Transverse colon (tissue), 4 donors: ENCODE data around the gene DBNDD1. TPM values are rescaled to one million over a fixed set of nuclear protein-coding genes. Genes with fewer than 3 reads are reported as not detected.

Source experiments
- DNase-seq: peaks from one replicate; pipeline ENCODE4 v3.0.0-alpha.2; 2019
- H3K27ac ChIP-seq, 4 donors: fragments of 200-600 bp; sonication (generic); 2 replicates each; pipeline ENCODE4 v1.5.1; 2016 to 2018; ENCODE audit warnings: inconsistent platforms in 4 of 4
- H3K27me3 ChIP-seq: fragments of 200-600 bp; sonication (generic); 2 replicates; pipeline ENCODE4 v1.5.1; 2017; ENCODE audit warnings: inconsistent platforms
- H3K36me3 ChIP-seq, 4 donors: fragments of 200-600 bp; sonication (generic); 2 replicates each; pipeline ENCODE4 v1.5.1; 2017 to 2019; ENCODE audit warnings: inconsistent platforms in 4 of 4
- H3K4me1 ChIP-seq, 4 donors: fragments of 200-600 bp; sonication (generic); 2 replicates each; pipeline ENCODE4 v1.5.1; 2017 to 2020; ENCODE audit warnings: inconsistent platforms in 4 of 4
- H3K4me3 ChIP-seq, 4 donors: fragments of 200-600 bp; sonication (generic); 1 replicate in 1 of 4; 2 replicates in 3 of 4; pipeline versions ENCODE4 v1.5.1 to v1.6.1; 2017 to 2019; ENCODE audit warnings: inconsistent platforms in 4 of 4
- H3K9me3 ChIP-seq, 2 donors: fragments of 200-600 bp; sonication (generic); 2 replicates each; pipeline ENCODE4 v1.5.1; 2017 to 2019; ENCODE audit warnings: inconsistent platforms in 2 of 2
- EP300 ChIP-seq: sonication (generic); formaldehyde crosslinking; IDR thresholded peaks from one replicate; pipeline ENCODE4 v1.6.1; 2017; ENCODE audit warnings: antibody characterized with exemption, low read depth
- POLR2A ChIP-seq: fragments of 450-650 bp; IDR thresholded peaks from one replicate; pipeline ENCODE4 v1.6.1; 2016; ENCODE audit warnings: antibody characterized with exemption, mild to moderate bottlenecking, moderate library complexity
- POLR2AphosphoS5 ChIP-seq, 3 donors: sonication (generic); formaldehyde crosslinking; IDR thresholded peaks; one replicate each; pipeline ENCODE4 v1.6.1; 2016; ENCODE audit warnings: antibody characterized with exemption in 3 of 3
- WGBS, 2 donors: methylation state at CpG; one replicate each; pipeline ENCODE4 v1.1.5; 2018; ENCODE audit warnings: low coverage in 1 of 2; 5-methylcytosine and 5-hydroxymethylcytosine counted together
- in situ Hi-C, 4 donors: fragments of 200-750 bp; cut with MboI; loops; one replicate each; pipeline versions ENCODE4 v1.15.0 to v1.15.1; 2017; ENCODE audit warnings: low sequenced_read_pairs in 3 of 4, low pct_ligation_motif_present in 1 of 4, low pct_unique_long_range_greater_than_20kb in 1 of 4
- intact Hi-C: fragments of 100-400 bp; cut with DNase I; formaldehyde crosslinking; loops from one replicate; pipeline ENCODE4 v1.15.1; 2023; ENCODE audit warnings: low total_unique reads
- total RNA-seq, 4 donors: library from RNA; depleted of rRNA; stranded (reverse); fragments of >200 nt; gene quantifications; one replicate each; pipeline ENCODE4 v1.1.0, GENCODE V29; 2016
- TF ChIP-seq, protein P1 (sequence below), 5 experiments: fragments of 200-600 bp in 3 of 5; fragments of 450-650 bp in 2 of 5; sonication (generic) in 3 of 5; IDR thresholded peaks; 1 replicate in 2 of 5; 2 replicates in 3 of 5; pipeline ENCODE4 v1.5.1; 2016 to 2017; ENCODE audit warnings: antibody characterized with exemption in 5 of 5, inconsistent platforms in 3 of 5, mild to moderate bottlenecking in 2 of 5, moderate library complexity in 1 of 5

Gene DBNDD1
- total RNA-seq, 4 donors from 2014 or later = 6.8 to 33.7 (median 14.2) TPM

DNA sequence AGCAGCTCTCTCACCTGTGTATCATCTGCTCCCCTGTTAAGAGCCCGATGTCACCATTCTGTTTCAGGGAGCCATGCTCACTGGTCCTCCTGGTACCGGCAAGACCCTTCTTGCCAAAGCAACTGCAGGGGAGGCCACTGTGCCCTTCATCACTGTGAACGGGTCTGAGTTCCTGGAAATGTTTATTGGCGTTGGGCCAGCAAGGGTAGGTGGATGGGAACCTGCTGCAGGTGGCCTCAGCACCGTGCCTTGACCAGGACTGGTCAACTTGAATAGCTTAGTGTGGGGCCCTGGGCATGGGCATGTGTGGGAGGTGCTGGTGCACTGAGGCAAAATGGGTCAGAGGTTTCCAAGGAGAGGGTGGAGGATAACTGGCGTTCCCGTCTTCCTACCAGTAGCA, 28.5 kb downstream of the DBNDD1 start:
- intact Hi-C loops (no loop called here), in situ Hi-C loops (no loop called here)
- H3K4me3 ChIP-seq = no peak overlapping the region
- TF ChIP-seq, protein P1, sequence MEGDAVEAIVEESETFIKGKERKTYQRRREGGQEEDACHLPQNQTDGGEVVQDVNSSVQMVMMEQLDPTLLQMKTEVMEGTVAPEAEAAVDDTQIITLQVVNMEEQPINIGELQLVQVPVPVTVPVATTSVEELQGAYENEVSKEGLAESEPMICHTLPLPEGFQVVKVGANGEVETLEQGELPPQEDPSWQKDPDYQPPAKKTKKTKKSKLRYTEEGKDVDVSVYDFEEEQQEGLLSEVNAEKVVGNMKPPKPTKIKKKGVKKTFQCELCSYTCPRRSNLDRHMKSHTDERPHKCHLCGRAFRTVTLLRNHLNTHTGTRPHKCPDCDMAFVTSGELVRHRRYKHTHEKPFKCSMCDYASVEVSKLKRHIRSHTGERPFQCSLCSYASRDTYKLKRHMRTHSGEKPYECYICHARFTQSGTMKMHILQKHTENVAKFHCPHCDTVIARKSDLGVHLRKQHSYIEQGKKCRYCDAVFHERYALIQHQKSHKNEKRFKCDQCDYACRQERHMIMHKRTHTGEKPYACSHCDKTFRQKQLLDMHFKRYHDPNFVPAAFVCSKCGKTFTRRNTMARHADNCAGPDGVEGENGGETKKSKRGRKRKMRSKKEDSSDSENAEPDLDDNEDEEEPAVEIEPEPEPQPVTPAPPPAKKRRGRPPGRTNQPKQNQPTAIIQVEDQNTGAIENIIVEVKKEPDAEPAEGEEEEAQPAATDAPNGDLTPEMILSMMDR (IDR thresholded peaks at IDR 0.05) = no peak
- TF ChIP-seq POLR2AphosphoS5 (IDR thresholded peaks at IDR 0.05) = no peak
- TF ChIP-seq EP300 = no peak
- no peak for TF ChIP-seq POLR2A
- H3K27ac ChIP-seq = no peak overlapping the region
- WGBS, 2 donors = 88% methylated on average over 7 of the region's 7 CpGs; no CpG with 5 or more reads in 1 of the 2 donors
- no peak for DNase-seq
- no peaks in the 10 kb centered on the region for H3K9me3 ChIP-seq
- no peaks in the 10 kb centered on the region for H3K4me1 ChIP-seq
- no peaks in the 10 kb centered on the region for H3K27me3 ChIP-seq
- peaks cover 0 to 13% (median 4%) of the 10 kb centered on the region in 4 donors for H3K36me3 ChIP-seq

DNA sequence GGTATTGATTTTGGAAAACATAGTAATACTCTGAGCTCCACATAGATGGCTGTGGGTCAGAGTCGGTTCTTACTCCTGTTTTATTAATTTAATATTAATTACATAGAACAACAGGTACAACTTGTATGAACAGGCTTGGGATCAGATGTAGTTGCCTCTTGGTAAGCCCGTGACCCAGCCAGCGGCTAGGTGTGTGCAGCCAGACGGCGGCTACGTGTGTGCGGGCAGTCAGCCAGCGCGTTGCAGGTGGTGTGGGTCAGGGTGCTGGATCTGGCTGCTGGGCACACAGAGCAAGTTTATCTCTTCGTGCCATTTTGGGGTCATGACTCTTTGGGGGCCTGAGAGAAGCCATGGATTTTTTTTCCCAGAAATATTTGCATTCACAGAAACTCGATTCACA, 30.3 kb downstream of the DBNDD1 start:
- Histone ChIP-seq H3K4me1 (no peaks in the 10 kb centered on the region), H3K4me3 (no peak overlapping the region), H3K9me3 (no peaks in the 10 kb centered on the region), H3K36me3 (peaks cover 0 to 27% (median 9%) of the 10 kb centered on the region in 4 donors), H3K27ac (no peak overlapping the region), H3K27me3 (no peaks in the 10 kb centered on the region)
- in situ Hi-C loops = no loop called here
- DNase-seq = no peak
- intact Hi-C loops = no loop called here
- WGBS, 2 donors = 96% methylated on average over 11 of the region's 11 CpGs; no CpG with 5 or more reads in 1 of the 2 donors
- TF ChIP-seq POLR2AphosphoS5 (IDR thresholded peaks at IDR 0.05) (no peak), POLR2A (no peak), EP300 (no peak)
- TF ChIP-seq, protein P1 (IDR thresholded peaks at IDR 0.05) = no peak

DNA sequence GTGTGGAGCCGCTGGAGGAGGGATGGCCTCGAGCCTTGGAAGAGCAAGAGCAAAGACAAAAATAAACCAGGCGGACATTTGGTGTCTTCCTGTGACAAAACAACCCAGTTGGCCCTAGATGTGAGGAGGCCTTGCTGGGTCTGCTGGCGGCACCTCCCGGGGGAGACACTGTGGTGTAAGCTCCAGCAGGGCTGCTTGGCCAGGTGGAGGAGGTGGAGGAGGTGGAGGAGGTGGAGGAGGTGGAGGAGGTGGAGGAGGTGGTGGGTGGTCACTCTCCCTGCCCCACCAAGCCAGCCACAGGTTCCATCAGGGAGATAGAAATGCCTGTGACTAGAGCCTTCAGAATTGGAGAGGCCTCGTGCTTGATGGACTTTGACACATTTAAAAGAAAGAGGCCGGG, 32.1 kb downstream of the DBNDD1 start:
- Histone ChIP-seq H3K4me1 (no peaks in the 10 kb centered on the region), H3K9me3 (no peaks in the 10 kb centered on the region), H3K27me3 (no peaks in the 10 kb centered on the region), H3K27ac (no peak overlapping the region), H3K36me3 (peaks cover 0 to 42% (median 15%) of the 10 kb centered on the region in 4 donors), H3K4me3 (no peak overlapping the region)
- no peak for DNase-seq
- in situ Hi-C loops (no loop called here), intact Hi-C loops (no loop called here)
- 94% methylated on average over 7 of the region's 7 CpGs; no CpG with 5 or more reads in 1 of the 2 donors for WGBS, 2 donors
- TF ChIP-seq POLR2A (no peak), EP300 (no peak), POLR2AphosphoS5 (IDR thresholded peaks at IDR 0.05) (no peak)
- TF ChIP-seq, protein P1 (IDR thresholded peaks at IDR 0.05) = no peak

DNA sequence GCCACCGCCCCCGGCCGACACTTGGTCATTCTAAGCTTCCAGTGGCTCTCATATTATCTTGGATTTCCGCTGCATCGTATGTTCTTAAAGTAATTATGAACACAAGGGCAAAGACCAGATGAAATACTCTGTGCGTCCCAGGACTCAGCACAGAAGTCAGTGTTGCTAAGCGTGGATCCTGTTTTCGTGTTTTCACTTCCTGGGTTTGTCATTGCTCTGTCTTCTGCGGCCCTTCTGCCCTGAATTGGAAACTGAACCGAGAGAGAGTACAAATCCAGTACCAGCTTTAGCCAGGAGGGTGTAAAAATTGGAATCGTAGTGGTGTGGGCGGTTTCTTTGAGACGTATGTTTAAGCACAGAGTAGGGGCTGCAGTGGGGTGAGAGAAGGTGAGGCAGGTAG, 32.7 kb downstream of the DBNDD1 start:
- intact Hi-C loops = no loop called here
- no peak overlapping the region for H3K4me3 ChIP-seq
- H3K27ac ChIP-seq = no peak overlapping the region
- in situ Hi-C loops = no loop called here
- no peaks in the 10 kb centered on the region for H3K9me3 ChIP-seq
- no peaks in the 10 kb centered on the region for H3K4me1 ChIP-seq
- TF ChIP-seq POLR2AphosphoS5 (IDR thresholded peaks at IDR 0.05) (no peak), POLR2A (no peak), EP300 (no peak)
- TF ChIP-seq, protein P1 (IDR thresholded peaks at IDR 0.05) = no peak
- no peak for DNase-seq
- H3K27me3 ChIP-seq = no peaks in the 10 kb centered on the region
- peaks cover 0 to 48% (median 18%) of the 10 kb centered on the region in 4 donors for H3K36me3 ChIP-seq
- WGBS, 2 donors = 89 to 94% methylated on average over 10 to 13 of the region's 13 CpGs
